T-helper 17 cell (primary cell): Measurements from ENCODE around the gene PADI2. TPM values are rescaled to one million over a fixed set of nuclear protein-coding genes. Genes with fewer than 3 reads are reported as not detected.

Source experiments
- ATAC-seq: fragments of 150-1000 bp; cut with Tn5 transposase; 2 replicates; pipeline ENCODE4 v1.10.0; 2021; ENCODE audit warnings: mild to moderate bottlenecking, moderate library complexity
- DNase-seq, 3 donors: peaks; one replicate each; pipeline versions ENCODE4 v3.0.0 to v3.0.0-alpha.2; 2020 to 2021
- H3K9me3 ChIP-seq: one replicate; pipeline ENCODE4 v1.7.0; 2013; ENCODE audit warnings: low read length, mild to moderate bottlenecking; ENCODE audit not compliant: control insufficient read depth, poor library complexity, severe bottlenecking
- H3K27ac Mint-ChIP-seq: one replicate; pipeline ENCODE4 v1.8.0; 2022; ENCODE audit warnings: mild to moderate bottlenecking, moderate library complexity, mixed read lengths
- H3K27me3 Mint-ChIP-seq: one replicate; pipeline ENCODE4 v1.8.0; 2022; ENCODE audit warnings: mixed read lengths
- H3K36me3 Mint-ChIP-seq: one replicate; pipeline ENCODE4 v1.8.0; 2022; ENCODE audit warnings: low read depth, mixed read lengths
- H3K4me1 Mint-ChIP-seq: one replicate; pipeline ENCODE4 v1.8.0; 2022; ENCODE audit warnings: mild to moderate bottlenecking, mixed read lengths
- H3K4me3 Mint-ChIP-seq: one replicate; pipeline ENCODE4 v1.8.0; 2022; ENCODE audit warnings: mild to moderate bottlenecking, moderate library complexity, mixed read lengths
- total RNA-seq, 4 donors: library from RNA in 2 of 4; stranded (reverse) in 2 of 4; gene quantifications; one replicate each; pipeline ENCODE4 v1.2.3 and lab custom pipeline; 2022 to 2026

PADI2 gene
- total RNA-seq, 2 donors from 2014 or later = 0.23 to 0.57 TPM

DNA sequence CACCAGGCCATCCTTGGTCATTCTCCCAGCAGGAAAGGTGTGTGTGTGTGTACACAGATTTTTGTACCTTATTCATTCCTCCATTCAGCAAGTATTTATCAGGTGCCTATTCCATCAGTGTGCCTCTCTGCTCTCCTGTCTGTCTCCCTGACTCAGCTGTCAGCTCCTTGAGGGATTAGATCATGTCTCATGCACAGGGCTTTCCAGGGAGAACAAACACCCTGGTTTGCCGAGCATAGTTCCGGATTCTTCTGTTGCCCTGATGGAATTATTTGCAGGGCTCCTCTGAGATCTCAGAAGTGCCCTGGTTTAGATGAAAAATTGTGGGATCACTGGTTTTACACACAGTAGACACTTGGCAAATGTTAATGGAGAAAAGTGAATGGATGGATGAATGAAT is 57.4 kb downstream of the PADI2 start:
- Mint-ChIP-seq H3K4me1 (peaks cover 7% of the 10 kb centered on the region), H3K4me3 (no peak overlapping the region), H3K27me3 (peaks cover 18% of the 10 kb centered on the region), H3K36me3 (no peaks in the 10 kb centered on the region), H3K27ac (no peak overlapping the region)
- no peak for ATAC-seq
- no peaks in the 10 kb centered on the region for H3K9me3 ChIP-seq
- DNase-seq = no peak

DNA sequence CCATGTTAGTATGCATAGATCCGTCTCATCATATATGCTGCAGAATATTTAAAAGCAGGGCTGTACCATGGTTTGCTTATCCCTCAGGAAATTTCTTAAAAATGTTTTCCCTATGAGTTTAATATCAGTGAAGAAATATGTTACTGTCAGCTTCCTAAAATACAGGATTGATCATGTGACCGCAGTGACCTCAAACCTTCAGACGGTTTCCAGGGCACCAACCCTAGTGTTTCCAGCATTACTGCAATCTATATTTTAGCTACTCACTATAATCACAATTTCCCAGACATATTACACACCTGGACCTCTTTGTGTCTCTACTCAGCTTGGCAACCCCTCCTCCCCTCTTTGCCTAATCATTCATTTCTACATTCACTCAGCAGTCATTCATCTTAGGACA is 57.8 kb downstream of the PADI2 start:
- no peak overlapping the region for H3K4me3 Mint-ChIP-seq
- H3K9me3 ChIP-seq = no peaks in the 10 kb centered on the region
- no peaks in the 10 kb centered on the region for H3K36me3 Mint-ChIP-seq
- no peak overlapping the region for H3K27ac Mint-ChIP-seq
- H3K4me1 Mint-ChIP-seq = peaks cover 7% of the 10 kb centered on the region
- H3K27me3 Mint-ChIP-seq = peaks cover 18% of the 10 kb centered on the region
- no peak for ATAC-seq
- no peak for DNase-seq

DNA sequence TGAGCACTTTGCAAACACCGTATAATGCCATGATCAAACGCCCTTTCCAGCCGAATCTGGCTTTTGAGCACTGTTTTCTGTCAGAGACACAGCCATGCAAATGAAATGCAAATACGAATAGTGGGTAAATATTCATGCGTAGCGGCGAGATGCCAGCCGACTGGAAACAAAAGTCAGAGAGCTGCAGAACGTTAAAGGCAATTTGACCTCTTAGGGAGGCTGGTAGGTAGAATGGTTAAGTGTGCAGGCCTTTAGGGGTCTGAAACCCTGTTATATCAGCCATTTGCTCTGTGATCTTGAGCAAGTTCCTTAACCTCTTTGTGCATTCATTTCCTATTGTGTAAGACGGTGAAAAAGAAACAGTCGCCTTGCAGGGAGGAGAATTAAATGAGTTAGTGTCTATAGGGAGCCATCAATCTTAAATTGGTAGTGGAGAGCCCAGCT is 58.9 kb downstream of the PADI2 start:
- H3K9me3 ChIP-seq = no peaks in the 10 kb centered on the region
- Mint-ChIP-seq H3K27ac (no peak overlapping the region), H3K4me1 (peaks cover 8% of the 10 kb centered on the region), H3K36me3 (no peaks in the 10 kb centered on the region), H3K27me3 (peaks cover 18% of the 10 kb centered on the region), H3K4me3 (no peak overlapping the region)
- ATAC-seq (no peak), DNase-seq (no peak)

DNA sequence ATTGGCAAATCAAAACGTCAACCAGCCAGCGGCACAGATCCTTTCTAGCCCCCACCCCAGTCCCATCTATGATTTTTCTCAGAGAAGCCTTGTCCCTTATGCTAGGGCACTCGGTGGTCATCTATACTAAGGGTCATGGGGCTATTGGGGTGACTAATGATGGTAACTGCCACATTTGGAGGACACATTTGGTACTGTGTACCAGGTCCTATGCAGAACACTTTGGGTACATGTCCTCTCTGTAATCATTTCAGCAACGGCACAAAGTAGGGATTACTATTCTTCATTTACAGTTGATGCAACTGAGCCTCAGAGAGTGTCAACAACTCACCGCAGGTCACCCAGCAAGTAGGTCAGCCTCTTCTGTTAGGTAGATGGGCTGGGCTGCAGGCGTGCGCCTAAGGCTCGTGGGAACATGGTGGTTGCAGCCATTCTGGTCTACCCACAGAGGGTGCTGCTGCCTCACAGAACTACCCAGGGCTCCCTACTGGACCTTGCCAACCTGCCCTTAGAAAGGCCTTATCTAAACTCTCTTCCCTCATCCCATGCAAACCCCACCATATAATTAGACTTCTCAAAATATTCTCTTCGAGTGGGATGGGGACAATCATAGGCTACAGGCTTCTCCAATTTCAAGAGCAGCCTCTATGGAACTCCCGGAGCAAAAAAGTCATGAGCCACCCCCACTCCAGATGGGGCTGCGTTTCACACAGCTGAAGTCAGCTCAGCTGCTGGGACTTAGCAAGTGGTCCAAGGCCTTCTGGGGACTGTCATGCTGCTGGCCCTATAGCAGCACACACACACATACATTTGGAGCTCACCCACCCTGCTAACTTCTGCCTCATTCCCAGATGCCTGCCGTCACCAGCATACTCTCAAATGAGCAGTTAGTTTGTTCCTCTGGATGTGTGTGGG is 59.6 kb downstream of the PADI2 start:
- H3K4me3 Mint-ChIP-seq = no peak overlapping the region
- ATAC-seq (peak; percentile 94), DNase-seq (peak in 2 of 3 donors; percentile 19 to 23)
- H3K36me3 Mint-ChIP-seq = no peaks in the 10 kb centered on the region
- H3K9me3 ChIP-seq = no peaks in the 10 kb centered on the region
- H3K27ac Mint-ChIP-seq = no peak overlapping the region
- peaks cover 18% of the 10 kb centered on the region for H3K27me3 Mint-ChIP-seq
- H3K4me1 Mint-ChIP-seq = peaks cover 8% of the 10 kb centered on the region

DNA sequence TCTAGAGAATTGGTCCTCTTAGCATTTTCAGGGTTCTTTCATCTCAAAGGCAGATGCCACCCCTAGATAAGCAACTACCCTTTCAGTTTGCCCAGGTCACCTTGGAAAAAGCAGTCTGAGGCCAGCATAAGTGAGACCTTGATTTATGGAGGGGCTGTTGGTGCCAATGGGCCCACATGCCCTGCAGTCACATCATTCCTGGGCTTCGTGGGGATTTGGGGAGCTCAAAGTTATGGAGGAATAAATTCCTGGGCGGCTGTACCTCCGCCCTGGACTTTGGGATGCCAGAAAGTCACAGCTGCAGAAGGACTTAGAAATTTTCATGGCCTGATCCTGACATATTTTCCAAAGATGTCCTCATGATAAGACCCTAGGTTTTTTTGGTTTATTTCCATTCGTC is 62.7 kb downstream of the PADI2 start:
- peaks cover 16% of the 10 kb centered on the region for H3K4me1 Mint-ChIP-seq
- ATAC-seq = no peak
- H3K36me3 Mint-ChIP-seq = no peaks in the 10 kb centered on the region
- no peak overlapping the region for H3K4me3 Mint-ChIP-seq
- H3K27me3 Mint-ChIP-seq = peaks cover 11% of the 10 kb centered on the region
- no peak for DNase-seq
- H3K9me3 ChIP-seq = no peaks in the 10 kb centered on the region
- peak overlapping the region; percentile 37 for H3K27ac Mint-ChIP-seq

DNA sequence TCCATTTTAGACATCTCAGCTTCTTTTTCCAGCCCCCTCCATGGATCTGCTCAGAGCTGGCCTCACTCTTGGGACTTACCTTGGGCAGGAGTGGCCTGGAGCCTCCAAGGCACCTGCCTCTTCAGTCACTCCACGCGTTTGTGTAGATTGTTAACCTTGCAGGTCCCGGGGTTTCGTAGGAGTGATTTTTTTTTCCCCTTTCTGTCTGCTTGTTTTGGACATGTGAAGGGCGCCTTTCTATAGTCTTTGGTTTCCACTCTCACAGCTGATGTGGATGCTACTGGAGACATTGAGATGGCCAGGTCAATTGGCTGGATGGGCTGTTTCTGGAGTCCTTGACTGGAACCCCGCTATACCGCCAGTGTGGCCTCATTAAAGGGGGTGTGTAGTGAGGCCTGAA is 63.5 kb downstream of the PADI2 start:
- DNase-seq = no peak
- Mint-ChIP-seq H3K36me3 (peaks cover 2% of the 10 kb centered on the region), H3K4me3 (no peak overlapping the region), H3K27me3 (peaks cover 9% of the 10 kb centered on the region), H3K4me1 (peaks cover 24% of the 10 kb centered on the region), H3K27ac (peak overlapping the region; percentile 37)
- no peaks in the 10 kb centered on the region for H3K9me3 ChIP-seq
- ATAC-seq = no peak

DNA sequence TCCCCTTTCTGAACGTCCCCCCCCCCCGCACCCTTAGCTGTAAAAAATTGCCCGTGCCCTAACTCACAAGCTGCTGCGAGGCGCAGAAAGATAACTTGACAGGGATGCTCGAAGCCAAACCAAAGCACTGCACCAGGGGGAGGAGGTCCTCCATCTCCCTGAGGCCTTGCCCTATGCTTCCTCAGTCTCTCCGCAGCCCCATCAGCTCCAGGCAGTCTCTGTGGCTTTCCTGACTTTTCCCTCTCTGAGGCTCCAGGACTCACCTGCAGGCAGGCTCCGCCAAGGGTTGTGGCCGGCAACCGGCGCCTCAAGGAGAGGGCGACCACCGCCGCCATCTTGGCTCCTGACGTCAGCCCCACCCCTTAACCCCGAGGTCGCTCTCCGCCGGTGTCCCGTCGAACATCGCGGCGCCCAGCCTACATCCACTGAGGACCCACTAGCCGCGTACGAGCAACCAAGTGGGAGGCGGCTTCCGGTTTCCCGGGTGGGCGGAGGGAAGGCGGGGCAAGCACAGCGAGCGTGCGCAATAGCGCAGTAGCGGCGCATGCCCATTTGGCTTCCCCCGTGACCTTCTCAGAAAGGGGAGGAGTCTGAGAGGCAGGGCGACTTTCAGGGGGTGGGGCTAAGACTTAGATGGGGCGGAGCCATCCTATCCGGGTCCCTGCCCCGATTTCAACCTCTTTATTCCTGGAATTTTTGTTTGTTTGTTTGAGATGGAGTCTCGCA is 65.4 kb downstream of the PADI2 start, which contains the start of gene SDHB:
Gene SDHB (minus strand): TSS at position 348 of the 726 bp plus-strand sequence. CDS start 13 bp downstream, at position 335.
- DNase-seq = peak; percentile 96 to 98 (median 98)
- Mint-ChIP-seq H3K27ac (peak within 1 kb of the TSS; percentile 96), H3K36me3 (peaks cover 2% of the 10 kb centered on the region), H3K4me1 (peaks cover 23% of the 10 kb centered on the region), H3K27me3 (peaks cover 9% of the 10 kb centered on the region), H3K4me3 (peak within 1 kb of the TSS; percentile 98)
- H3K9me3 ChIP-seq = no peaks in the 10 kb centered on the region
- peak; percentile 99 for ATAC-seq

DNA sequence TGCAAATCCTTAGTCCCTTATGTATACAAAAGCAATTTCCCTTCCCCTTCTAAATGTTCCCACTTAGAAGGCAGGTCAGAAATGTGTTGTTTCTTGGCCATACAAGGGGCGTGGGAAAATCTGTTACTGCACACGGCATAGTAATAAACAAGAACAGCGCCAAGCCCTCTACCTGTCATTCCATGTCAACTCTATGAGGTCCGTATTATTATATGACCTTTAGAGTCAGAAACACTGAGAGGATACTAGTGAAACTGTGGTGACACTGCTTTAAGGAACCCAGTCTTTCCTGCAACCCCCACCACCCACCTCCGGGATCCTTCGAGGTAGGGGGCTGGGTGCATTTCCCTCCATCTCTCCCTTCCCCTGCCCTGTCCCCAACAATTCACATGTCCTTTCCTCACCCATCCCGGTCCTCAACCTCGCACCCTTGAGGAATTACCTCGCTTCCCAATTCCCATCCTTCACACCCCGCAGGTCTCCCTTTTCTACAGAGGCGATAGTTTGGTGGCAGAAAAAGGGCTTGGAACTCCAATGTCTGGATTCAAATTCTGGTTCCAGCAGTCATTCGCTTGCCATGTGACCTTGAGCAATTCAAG is 66.1 kb downstream of the PADI2 start:
- H3K9me3 ChIP-seq = no peaks in the 10 kb centered on the region
- Mint-ChIP-seq H3K36me3 (peaks cover 2% of the 10 kb centered on the region), H3K4me3 (peak overlapping the region; percentile 98), H3K27me3 (peaks cover 3% of the 10 kb centered on the region), H3K4me1 (peaks cover 23% of the 10 kb centered on the region), H3K27ac (peak overlapping the region; percentile 96)
- no peak for DNase-seq
- no peak for ATAC-seq

DNA sequence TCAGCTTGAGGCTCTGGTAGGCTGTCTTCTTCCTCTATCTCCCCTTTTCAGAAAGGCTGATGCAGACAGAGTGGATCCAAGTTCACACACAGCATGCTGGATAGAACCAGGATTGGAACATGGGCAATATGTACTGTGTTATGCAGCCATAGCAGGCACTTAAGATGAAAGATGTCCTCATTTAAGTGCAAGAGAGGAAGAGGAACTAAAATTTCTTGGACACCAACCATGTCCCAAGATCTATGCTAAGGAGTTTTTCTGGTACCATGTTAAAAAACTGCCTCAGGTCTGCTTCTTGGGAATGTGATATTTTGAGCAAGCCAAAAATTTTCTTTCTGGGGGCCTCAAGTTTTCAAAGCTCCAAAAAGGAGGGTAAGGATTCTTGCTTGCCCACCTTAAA is 66.6 kb downstream of the PADI2 start:
- ATAC-seq (no peak), DNase-seq (no peak)
- Mint-ChIP-seq H3K27ac (peak overlapping the region; percentile 96), H3K4me3 (peak overlapping the region; percentile 98), H3K36me3 (peaks cover 2% of the 10 kb centered on the region), H3K27me3 (no peaks in the 10 kb centered on the region), H3K4me1 (peaks cover 21% of the 10 kb centered on the region)
- no peaks in the 10 kb centered on the region for H3K9me3 ChIP-seq

DNA sequence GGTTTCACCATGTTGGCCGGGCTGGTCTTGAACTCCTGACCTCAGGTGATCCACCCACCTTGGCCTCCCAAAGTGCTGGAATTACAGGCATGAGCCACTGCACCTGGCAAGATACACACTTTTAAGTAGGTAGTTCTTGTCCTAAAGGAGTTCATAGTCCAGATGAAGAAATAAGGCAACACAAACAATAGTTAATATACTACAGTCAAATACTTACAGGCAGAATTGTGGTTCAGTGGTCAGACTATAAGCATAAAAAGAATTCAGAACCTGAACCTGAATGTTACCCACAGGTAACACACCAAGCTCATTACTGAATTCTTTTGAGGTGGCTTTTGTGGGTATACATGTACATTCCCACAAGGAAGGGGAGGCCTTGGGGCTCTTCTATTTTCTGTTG is 67.2 kb downstream of the PADI2 start:
- Mint-ChIP-seq H3K4me3 (peak overlapping the region; percentile 98), H3K27ac (peak overlapping the region; percentile 24), H3K4me1 (peaks cover 21% of the 10 kb centered on the region), H3K36me3 (peaks cover 2% of the 10 kb centered on the region), H3K27me3 (no peaks in the 10 kb centered on the region)
- DNase-seq (no peak), ATAC-seq (no peak)
- H3K9me3 ChIP-seq = no peaks in the 10 kb centered on the region

DNA sequence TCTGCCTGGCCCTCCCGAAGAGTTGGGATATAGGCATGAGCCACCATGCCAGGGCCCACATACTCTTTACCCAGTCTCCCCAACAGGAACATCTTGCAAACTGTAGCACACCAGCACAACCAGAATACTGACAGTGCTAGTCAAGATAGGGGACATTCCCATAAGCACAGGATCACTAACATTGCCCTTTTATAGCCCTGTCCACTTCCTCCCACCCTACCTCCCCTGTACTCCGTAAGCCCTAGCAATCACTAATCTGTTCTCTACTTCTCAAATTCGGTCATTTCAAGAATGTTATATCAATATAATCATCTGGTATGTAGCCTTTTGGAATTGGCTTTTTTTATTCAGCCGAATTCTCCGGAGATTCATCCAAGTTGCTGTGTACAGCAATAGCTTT is 71.3 kb downstream of the PADI2 start:
- peaks cover 4% of the 10 kb centered on the region for H3K36me3 Mint-ChIP-seq
- H3K4me1 Mint-ChIP-seq = peaks cover 20% of the 10 kb centered on the region
- ATAC-seq (no peak), DNase-seq (no peak)
- no peak overlapping the region for H3K4me3 Mint-ChIP-seq
- no peaks in the 10 kb centered on the region for H3K9me3 ChIP-seq
- H3K27ac Mint-ChIP-seq = no peak overlapping the region
- H3K27me3 Mint-ChIP-seq = no peaks in the 10 kb centered on the region

DNA sequence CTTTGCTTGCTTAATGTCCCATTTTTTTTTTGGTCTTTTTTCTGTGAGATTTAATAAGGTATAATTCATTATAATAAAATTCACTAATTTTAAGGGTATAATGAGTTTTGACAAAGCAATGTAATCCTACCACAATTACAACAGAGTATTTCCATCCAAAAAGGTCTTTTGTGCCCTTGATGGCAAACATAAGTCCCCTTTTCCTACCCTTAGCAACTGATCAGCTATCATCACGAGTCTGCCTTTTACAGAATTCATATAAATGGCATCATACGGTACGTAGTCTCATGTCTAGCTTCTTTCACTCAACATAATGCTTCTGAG is 73.0 kb downstream of the PADI2 start:
- DNase-seq (no peak), ATAC-seq (no peak)
- H3K27me3 Mint-ChIP-seq = no peaks in the 10 kb centered on the region
- peaks cover 15% of the 10 kb centered on the region for H3K4me1 Mint-ChIP-seq
- no peak overlapping the region for H3K4me3 Mint-ChIP-seq
- peaks cover 4% of the 10 kb centered on the region for H3K36me3 Mint-ChIP-seq
- no peak overlapping the region for H3K27ac Mint-ChIP-seq
- H3K9me3 ChIP-seq = no peaks in the 10 kb centered on the region

DNA sequence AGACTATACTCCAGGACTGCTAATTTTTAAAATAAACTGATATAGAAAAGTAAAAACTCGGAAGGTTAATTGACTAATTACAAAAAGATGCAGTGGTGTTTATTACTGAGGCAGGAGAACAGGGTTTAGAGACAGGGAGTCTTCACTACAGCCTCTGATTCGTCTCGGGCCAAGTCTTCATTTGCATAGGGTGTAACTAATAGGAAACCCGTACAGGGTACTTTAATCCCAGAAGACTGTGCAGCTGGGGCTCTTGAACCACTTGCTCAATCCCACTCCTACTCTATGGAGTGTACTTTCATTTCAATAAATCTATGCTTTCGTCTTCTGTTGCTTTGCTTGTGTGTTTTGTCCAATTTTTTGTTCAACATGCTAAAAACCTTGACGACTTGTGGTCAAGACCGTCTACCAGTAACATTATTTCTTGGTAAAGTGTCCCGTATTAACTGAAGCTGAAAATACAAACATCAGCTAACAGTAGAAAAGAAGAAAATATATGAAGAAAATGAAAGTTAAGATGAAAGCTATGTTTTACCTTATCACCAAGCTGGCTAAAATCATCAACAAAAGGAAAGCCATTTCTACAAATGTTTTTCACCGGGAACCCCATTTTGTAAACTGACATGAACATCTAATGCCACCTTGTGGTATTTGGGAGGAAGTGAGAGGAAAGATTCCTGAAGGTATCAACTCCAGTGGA is 73.5 kb downstream of the PADI2 start:
- H3K9me3 ChIP-seq = no peaks in the 10 kb centered on the region
- peak overlapping the region; percentile 31 for H3K4me3 Mint-ChIP-seq
- peaks cover 9% of the 10 kb centered on the region for H3K4me1 Mint-ChIP-seq
- DNase-seq (no peak), ATAC-seq (peak; percentile 48)
- H3K27ac Mint-ChIP-seq = peak overlapping the region; percentile 68
- H3K36me3 Mint-ChIP-seq = peaks cover 2% of the 10 kb centered on the region
- H3K27me3 Mint-ChIP-seq = no peaks in the 10 kb centered on the region
